ENCODE measurements around the gene ONECUT1.

ONECUT1 gene

DNA sequence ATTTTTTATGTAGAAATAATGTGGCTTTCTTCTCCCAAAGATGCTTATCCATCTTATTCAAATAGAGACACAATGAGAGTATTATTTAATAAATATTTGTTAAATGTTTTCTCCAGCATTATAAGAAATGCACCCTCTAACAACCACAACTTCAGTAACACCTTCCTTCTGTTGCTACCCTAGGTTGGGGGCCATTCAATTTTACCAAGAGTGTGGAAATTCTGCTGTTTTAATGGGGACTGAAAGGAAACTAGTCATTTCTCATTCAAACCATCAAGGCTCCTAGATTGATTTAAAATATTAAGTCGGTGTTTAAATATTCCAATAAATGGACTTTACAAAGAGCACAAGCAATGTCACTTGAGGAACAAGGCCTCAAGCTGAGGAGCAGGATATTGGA, 7.6 kb downstream of the ONECUT1 start:
- DNase-seq (ENCODE audit: low spot score): no peak

DNA sequence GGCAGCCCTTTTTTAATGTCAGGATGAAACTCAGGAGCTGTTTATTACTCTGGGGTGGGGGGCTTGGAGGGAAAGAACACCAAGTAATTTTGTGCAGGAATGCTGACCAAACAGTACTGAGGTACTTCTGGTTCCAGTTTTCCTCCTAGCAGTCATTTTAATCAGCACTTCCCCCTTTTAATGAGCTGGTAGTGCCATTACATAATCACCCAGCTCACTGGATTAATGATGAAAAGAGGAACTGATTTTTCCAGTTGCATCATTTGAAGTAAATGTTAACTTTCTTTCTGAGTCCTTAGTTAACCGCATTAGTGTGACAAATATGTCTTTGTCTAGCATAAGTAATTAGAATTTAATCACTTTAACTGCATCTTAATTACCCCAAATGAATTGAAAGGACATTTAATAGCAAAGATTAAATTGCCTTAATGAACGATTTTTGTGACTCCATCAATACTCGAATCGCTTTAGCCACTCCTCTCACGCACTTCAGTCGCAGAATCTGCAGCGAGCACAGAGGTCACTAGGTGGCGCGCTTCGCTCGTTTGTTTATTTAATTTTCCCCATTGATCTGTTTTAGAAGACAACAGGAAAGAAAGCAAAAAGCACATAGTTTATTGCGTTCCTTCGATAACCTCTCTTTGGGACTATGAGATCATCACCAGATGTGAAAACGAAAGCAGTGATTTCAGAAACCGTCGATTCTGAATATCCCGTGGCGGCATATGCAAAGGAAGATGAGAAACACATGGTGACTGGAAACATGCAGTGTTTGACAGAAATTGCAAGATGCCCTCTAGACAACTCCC, 9.8 kb downstream of the ONECUT1 start:
- peak; percentile 57 for DNase-seq (ENCODE audit: low spot score)

DNA sequence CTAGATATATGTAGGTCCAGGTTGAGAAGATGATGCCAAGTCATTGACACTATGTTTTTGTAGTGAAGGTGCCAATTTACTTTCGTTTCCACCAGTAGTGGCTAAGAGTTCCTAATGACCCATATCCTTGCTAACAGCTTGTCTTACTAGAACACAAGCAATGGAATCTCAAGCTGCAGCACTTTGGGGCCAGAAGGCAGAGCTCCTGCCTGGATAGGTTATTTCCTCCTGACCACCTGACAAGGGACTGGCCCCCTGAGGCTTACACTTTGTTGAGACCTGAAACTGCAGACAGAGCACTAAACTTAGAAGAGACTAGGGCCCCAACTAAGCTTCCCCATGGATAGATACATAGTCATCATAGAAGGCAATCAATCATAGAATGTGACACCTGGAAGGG, 11.7 kb downstream of the ONECUT1 start:
- no peak for DNase-seq (ENCODE audit: low spot score)

DNA sequence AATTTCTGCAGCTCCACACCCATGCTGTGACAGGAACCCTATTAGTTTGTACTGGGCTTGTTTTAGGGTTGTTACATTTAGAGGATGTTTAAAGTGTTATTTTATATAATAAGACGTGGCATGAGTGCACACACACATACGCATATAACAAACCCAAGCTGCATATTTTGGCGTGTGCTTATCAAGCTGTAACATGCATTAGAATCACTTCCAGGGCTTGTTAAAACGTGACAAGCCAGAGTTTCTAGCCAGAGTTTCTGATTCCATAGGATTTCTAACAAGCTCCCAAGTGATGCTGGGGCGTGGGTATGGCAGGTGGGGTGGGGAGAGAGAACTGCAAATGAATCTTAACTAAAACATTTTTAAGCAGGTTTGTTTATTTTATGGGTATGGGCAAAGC, 17.4 kb downstream of the ONECUT1 start:
- DNase-seq (ENCODE audit: low spot score): no peak

DNA sequence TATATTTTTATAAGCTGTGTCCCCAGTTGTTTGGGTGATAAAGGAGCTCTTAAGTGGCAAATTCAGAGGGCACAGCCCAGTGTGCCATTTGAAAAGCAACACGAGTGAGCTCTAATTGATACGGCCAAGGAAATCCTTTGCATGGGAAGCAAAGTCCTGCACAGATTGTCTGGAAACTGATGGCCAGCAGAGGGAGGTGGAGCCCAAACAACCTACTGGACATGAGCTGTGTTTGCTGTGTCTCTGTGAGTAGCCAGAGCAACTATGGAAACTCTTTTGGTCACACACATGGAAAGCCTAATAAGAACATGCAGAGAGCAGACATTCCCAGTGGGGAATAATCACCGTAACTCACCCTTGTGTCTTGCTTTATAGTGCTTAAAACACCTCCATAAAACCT, 24.4 kb downstream of the ONECUT1 start:
- DNase-seq (ENCODE audit: low spot score): peak; percentile 28

DNA sequence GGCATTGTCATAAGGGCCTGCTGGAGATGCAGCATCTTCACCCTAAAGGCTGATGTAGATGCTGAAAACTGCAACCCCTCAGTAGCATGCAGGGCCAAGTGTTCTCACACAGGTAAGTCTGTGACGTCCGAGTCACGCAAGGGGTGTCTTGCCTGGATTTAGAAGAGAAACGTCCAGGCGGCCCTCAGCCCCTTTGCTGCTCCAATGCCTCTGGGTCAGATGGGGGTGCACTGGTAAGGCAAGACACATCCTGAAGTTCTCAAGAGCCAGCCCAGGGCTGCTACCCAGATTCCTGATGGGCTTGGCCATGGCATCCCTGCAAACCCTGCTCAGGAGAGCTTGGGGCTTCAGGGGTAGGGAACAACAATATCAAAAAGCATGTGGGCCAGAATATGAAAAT, 25.4 kb downstream of the ONECUT1 start:
- no peak for DNase-seq (ENCODE audit: low spot score)

DNA sequence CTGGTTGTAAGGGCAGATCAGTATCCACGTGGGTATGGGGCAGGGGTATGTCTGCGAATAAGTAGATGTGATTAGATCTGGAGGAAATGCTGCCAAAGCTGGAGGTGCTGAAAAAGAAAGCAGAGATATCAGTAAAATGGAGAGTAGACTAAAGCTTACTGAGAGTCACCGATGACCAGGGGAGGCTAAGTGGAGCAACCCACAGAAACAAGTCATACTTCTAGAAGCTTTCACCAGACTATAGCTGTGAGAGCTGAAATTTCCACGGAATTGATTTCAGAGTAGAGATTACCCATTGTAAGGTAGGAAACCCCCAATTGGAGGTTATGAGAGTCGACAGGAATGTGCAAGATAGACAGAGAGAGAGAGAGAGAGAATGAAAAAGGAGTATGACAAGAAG, 27.5 kb downstream of the ONECUT1 start:
- DNase-seq (ENCODE audit: low spot score): no peak

DNA sequence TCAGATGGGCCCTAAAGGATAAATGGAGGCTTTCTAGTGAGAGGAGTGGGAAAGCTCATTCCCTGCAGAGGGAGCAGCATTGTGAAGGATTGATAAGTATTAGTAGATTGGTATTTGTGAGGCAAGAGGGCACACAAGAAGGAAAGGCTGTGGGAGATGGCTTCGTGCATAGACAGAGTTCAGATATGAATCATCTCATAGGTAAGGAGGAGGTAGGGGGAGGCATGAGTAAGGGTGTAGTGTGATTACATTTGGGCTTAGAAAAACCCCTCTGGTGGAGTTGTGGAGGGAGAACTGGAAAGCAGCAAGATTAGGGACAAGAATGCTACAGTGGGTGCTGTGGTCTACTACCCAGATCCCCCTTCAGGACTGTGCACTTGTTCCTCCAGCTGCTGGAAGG, 29.6 kb downstream of the ONECUT1 start:
- DNase-seq (ENCODE audit: low spot score): no peak

DNA sequence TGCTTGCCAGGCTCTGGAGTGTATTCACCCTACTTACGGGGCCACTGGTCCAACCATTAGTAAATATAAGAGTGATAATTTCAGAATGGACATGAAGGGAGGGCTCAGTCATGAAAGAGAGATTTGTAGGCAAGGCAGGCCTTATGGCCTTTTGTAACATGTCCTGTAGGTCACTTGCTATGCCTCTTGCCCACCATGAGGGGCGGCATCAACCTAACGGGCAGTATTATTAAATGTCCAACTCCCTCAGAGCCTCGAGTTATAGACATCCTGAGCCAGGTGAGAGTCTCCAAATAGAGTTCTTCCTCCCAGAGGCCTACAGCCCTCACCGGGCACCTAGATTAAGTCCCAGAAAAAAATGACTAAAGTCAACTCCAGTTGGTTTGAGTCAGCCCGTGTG, 30.2 kb downstream of the ONECUT1 start:
- DNase-seq (ENCODE audit: low spot score): no peak

DNA sequence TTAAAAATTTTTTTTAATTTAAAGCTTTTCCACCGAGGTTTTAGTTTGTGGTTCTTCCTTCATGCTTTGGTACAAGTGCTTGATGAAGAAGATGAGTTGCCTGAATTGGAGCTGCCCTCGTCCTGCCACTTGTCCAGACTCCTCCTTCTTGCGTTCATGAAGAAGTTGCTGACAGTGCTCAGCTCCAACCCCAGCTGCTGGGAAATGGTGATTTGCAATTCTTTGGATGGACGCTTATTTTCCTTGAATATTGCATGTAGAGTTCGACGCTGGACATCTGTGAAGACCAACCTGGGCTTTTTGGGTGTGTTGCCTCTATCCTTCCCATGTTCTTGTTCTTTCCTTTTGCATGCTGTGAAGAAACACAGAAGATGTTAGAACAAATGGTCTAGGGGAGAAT, 32.6 kb downstream of the ONECUT1 start:
- DNase-seq (ENCODE audit: low spot score): no peak

DNA sequence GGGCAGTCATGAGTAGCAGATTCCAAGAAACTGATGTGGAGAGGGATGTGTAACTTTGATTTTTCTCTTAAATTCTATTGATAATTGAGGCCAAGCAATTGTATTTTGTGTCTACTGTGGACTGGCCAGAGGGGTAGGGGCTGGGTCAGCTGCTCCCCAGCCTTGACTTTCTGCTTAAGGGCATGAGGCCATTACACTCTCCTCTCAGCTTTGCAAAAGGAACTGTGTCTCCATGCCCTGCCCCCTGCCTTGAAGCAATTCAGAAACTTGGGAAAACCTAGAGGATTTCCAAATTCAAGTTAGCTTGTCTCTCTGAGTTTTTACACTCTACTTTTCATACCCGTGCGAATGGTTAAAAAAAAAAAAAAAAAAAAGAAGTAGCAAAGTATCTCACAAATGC, 38.6 kb downstream of the ONECUT1 start:
- DNase-seq (ENCODE audit: low spot score): no peak

DNA sequence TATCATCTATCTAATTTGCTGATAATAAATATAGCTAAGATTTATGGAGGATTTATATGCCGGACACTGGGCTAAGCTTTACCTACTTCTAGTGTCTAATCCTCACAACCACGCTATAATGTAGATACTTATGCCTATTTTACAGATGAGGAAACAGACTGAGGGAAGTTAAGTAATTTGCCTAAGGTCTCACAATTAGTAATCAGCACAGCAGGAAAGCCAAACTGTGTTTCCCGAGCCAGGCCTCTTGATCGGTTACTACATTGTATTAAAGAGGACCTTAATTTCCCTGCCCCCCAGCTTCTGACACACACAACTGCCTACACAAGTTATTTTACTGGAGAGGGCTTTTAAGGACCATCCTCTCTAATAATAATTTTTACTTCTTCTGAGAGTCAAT, 40.9 kb downstream of the ONECUT1 start:
- no peak for DNase-seq (ENCODE audit: low spot score)

DNA sequence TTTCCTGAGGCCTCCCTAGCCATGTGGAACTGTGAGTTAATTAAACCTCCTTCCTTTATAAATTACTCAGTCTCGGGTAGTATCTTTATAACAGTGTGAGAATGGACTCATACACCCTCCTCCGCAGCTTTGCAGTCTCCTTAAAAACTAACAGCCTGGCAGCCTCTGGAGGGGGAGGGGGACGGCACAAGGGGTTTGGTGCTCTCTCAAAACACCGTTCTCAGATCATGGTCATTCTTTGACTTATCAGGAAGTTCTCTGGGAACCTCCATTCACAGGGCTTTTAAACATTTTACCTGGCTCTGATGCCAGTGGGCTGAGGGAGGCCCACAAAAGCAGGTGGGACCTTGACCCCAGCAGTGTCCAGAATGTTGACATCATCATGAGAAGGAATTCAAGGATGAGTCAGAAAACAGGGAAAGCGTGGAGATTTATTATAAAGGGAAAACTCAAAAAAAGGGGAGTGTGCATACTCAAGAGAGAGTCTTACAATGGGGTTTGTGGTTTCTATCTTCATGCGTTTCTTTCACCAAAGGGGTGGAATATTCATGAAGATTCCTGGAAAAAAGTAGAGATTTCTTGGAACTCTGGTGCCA, 43.9 kb downstream of the ONECUT1 start:
- no peak for DNase-seq (ENCODE audit: low spot score)

DNA sequence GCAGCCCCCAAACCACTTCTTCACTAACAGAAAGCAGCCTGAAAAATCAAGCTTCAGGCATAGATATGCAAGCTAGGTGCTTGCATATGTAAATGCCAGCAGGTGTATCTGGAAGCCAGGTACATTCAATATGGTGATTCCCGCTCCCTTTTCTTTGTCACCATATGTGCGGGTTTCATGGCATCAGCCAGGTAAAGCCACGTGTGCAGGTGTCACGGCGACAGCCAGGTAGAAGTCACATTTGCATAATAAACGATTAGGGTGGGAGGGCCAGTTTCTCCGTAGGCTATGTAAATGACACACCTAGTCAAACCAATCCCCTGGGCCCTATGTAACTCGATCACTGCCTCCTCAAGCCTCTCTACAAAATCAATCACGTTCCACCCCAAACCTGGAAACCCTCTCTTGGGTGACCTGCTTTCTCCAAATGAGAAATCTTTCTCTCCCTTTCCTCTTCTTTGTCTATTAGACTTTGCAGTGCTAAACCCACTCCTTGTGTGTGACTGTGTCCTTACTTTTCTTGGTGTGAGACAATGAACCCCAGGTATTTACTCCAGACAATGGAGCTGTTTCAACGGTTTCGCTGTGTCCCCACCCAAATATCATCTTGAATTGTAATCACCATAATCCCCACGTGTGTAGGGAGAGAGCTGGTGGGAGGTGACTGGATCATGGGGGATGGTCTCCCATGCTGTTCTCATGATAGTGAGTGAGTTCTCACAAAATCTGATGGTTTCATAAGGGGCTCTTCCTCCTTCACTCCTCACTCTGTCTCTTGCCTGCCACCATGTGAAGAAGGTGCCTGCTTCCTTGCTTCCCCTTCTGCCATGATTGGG, 44.6 kb downstream of the ONECUT1 start:
- DNase-seq (ENCODE audit: low spot score): no peak

DNA sequence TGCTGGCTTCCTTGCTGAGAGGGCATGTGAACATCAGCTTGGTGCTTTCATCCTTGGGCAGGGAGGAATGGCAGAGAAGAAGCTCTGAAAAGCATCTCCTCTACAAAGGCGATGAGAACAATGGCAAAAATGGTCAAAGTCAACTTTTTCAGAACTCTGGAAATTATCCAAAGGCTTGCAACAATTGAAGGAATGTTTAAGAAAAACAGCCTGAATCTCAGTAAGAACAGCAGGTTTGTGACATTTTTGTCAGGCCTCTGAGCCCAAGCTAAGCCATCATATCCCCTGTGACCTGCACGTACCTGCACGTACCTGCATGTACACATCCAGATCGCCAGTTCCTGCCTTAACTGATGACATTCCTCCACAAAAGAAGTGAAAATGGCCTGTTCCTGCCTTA, 51.8 kb downstream of the ONECUT1 start:
- no peak for DNase-seq (ENCODE audit: low spot score)

DNA sequence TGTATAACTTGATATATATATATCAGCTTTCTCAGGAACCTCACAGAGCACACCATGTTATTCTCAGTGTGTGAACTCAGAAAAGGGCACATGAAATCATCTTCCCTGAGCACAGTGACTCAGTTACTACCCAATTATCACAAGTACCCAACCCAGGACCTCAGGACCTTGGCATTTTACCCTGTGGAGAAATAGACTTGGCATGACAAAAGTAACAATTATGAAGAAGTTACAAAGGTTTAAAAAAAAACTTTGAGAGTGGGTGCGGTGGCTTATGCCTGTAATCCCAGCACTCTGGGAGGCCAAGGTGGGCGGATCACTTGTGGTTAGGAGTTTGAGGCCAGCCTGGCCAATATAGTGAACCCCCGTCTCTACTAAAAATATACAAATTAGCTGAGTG, 52.4 kb downstream of the ONECUT1 start:
- no peak for DNase-seq (ENCODE audit: low spot score)

DNA sequence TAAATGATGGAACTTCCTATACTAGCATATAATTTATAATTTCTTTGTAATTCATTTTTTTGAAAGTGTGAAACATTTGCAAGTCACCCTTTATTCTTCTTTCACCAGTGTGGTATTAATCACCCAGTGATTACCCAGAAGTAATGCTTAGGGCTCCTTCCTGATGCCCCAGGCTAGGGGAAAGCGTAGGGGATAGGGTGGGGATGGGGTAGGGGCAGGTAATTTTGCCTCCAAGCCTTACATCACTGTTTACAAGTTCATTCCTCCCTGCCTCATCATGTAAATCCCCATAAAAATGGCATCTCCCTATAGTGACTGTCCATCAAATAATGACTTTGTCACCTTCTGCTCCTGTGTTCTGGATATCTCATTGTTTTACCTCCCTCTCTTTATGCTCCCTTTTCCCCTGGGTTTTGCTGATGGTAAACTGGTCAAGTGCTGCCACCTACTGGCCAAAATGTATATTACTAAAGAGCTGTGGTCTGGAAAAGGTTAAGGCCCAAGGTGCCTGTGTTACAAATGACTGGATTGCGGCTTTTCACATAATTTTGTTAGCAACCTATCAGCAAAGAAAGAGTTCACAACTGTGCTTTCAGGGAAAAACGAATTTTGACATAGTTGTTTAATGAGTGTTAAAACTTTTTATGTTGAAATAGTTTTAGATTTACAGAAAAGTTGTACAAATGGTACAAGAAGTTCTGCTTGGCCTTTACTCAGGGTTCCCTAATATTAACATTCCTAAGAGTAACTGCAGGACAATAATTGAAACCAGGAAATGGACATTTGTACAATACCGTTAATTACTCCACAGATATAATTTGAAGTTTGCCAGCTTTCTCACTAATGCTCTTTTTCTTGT, 54.7 kb downstream of the ONECUT1 start:
- DNase-seq (ENCODE audit: low spot score): peak; percentile 60

DNA sequence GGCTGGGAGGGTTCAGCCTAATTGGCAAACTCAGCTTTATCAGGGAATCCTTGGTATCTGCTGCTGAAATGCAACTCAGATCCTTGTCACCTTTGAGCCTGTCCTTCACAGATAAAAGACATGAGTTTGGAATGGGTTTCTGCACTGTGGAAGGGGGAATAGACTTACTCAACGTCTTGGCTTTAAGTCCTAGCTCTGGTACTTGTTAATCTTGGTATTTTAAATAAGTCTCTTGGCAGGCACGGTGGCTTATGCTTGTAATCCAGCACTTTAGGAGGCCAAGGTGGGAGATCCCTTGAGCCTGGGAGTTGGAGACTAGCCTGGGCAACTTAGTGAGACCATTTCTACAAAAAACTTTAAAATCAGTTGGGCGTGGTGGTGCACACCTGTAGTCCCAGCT, 55.8 kb downstream of the ONECUT1 start:
- no peak for DNase-seq (ENCODE audit: low spot score)

DNA sequence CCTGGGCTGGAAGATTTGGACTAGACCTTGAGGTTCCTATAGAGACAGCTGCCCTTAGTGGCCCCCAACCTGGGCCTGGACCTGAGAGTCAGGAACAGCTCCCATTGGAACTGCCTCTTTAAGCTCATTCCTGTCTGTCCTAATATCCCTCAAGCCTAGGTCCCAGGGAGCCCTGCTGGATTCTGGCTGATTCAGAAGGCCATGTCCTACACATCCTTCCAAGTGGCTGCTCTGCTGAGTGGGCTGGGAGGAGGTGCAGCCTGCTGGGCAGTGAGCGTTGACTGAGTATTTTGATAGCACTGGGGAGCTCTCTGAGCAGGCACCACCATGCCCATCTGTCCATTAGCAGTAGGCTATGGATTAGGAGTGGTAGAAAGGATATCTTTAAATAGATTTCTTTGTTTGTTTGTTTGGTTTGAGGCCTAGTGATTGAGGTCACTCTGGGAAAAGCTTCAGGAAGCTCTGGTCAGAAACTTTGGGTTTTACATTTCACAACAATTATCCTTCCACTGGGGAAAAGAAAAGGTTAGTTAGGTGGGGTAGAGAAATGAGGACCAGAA, 56.4 kb downstream of the ONECUT1 start:
- DNase-seq (ENCODE audit: low spot score): no peak

DNA sequence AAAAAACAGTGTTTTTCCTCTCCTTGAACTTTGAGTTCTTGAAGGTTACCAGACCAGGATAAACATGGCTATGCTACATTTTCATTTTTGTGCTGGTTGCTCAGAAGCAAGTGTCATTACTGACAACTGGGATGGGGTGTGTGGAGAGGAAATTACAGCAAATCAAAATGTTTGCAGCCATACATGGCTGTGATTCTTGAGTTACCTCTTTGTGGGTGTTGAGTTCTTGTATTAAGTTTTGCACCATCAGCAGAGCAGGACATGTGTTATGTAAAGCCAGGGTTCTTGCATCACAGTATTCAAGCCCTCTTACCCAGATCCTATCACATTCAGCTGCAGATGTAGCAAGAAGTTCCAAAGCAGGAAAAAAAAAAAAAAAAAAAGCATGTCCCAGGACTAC, 57.0 kb downstream of the ONECUT1 start:
- DNase-seq (ENCODE audit: low spot score): no peak

DNA sequence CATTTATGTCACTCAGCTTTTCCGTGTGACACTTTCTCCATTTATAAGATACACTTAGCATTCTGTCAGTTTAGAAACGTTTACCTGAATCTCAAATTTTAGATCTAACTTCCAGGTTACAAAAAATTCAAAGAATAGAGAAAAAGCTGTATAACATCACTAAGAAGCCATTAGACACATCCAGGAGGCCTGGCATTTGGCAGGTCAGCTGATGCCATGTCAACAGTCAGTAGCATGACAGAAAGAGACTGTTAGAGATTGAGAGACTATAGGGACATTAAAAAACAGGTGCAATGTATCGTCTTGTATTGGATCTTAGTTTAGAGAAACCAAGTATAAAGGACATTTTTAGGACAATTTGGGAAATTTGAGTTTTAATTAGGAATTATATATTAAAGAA, 57.6 kb downstream of the ONECUT1 start:
- no peak for DNase-seq (ENCODE audit: low spot score)

All from HuH-7 (cell line).